Ectodermal cell (in vitro differentiated cells): ENCODE measurements around the gene SUMO1. TPM values are rescaled to one million over a fixed set of nuclear protein-coding genes. Genes with fewer than 3 reads are reported as not detected.
"Not testable (repeated sequence)": the region's sequence is repeated elsewhere in the genome, so short reads cannot be mapped to it uniquely, and the experiment has no call there.

Experiments
- H3K27ac ChIP-seq: 2 replicates; pipeline ENCODE4 v1.7.0; 2013; ENCODE audit warnings: mild to moderate bottlenecking, low read depth, low read length; ENCODE audit not compliant: insufficient read depth, poor library complexity, severe bottlenecking
- H3K27me3 ChIP-seq: 2 replicates; pipeline ENCODE4 v1.7.0; 2013; ENCODE audit warnings: mild to moderate bottlenecking, low read length; ENCODE audit not compliant: insufficient read depth, control insufficient read depth, poor library complexity, severe bottlenecking
- H3K36me3 ChIP-seq: one replicate; pipeline ENCODE4 v1.7.0; 2013; ENCODE audit warnings: low read length; ENCODE audit not compliant: control insufficient read depth, insufficient read depth
- H3K4me1 ChIP-seq: one replicate; pipeline ENCODE4 v1.7.0; 2013; ENCODE audit warnings: low read length; ENCODE audit not compliant: control insufficient read depth, insufficient read depth
- H3K4me3 ChIP-seq: 2 replicates; pipeline ENCODE4 v1.7.0; 2013; ENCODE audit warnings: low read depth, low read length, control low read depth; ENCODE audit not compliant: insufficient read depth
- H3K9me3 ChIP-seq: 2 replicates; pipeline ENCODE4 v1.7.0; 2013; ENCODE audit warnings: mild to moderate bottlenecking, low read length, moderate library complexity; ENCODE audit not compliant: control insufficient read depth
- WGBS, 2 experiments: methylation state at CpG; one replicate each; pipeline ENCODE4 v1.1.7; 2013; ENCODE audit warnings: missing lambda C conversion rate in 2 of 2; 5-methylcytosine and 5-hydroxymethylcytosine counted together
- polyA plus RNA-seq, 4 experiments: library from polyadenylated mRNA; stranded (reverse); fragments of 50-300 nt; gene quantifications; one replicate each; pipeline ENCODE4 v1.2.3, GENCODE V29; 2013

SUMO1 gene
- polyA plus RNA-seq (2013, experiment 1 of 4), result 183 TPM
- 194 TPM for polyA plus RNA-seq (2013, experiment 2 of 4)
- 144 TPM for polyA plus RNA-seq (2013, experiment 3 of 4)
- polyA plus RNA-seq (2013, experiment 4 of 4), result 160 TPM

GRCh38 chr2:202238234-202239197 lies at the start of gene SUMO1:
Gene SUMO1, minus strand, starts transcription at chr2:202238597. Its CDS starts 146 bp downstream, at chr2:202238451.
- Histone ChIP-seq H3K9me3 (no peaks in the 10 kb centered on the region), H3K36me3 (no peaks in the 10 kb centered on the region), H3K4me1 (peaks cover 5% of the 10 kb centered on the region), H3K27me3 (no peaks in the 10 kb centered on the region), H3K27ac (peak within 1 kb of the TSS; percentile 90), H3K4me3 (peak within 1 kb of the TSS; percentile 97)
- WGBS, 2 experiments, result 9% methylated on average over 51 to 54 of the region's 54 CpGs

- no peaks in the 10 kb centered on the region for H3K9me3 ChIP-seq
- no peak overlapping the region for H3K4me3 ChIP-seq
- peaks cover 53% of the 10 kb centered on the region for H3K36me3 ChIP-seq
- no peak overlapping the region for H3K27ac ChIP-seq
- no peaks in the 10 kb centered on the region for H3K4me1 ChIP-seq
- H3K27me3 ChIP-seq, result no peaks in the 10 kb centered on the region
These were observed 48.2 kb upstream of the SUMO1 start for GRCh38 chr2:202286595-202286994.

- WGBS, 2 experiments, result 80 to 94% methylated on average over 1 of the region's 1 CpG
- no peaks in the 10 kb centered on the region for H3K9me3 ChIP-seq
- no peak overlapping the region for H3K4me3 ChIP-seq
- H3K27ac ChIP-seq, result no peak overlapping the region
- no peaks in the 10 kb centered on the region for H3K4me1 ChIP-seq
- peaks cover 32% of the 10 kb centered on the region for H3K36me3 ChIP-seq
- H3K27me3 ChIP-seq, result no peaks in the 10 kb centered on the region
These were observed 40.5 kb upstream of the SUMO1 start for GRCh38 chr2:202278944-202279343.

- no peak overlapping the region for H3K4me3 ChIP-seq
- WGBS, 2 experiments, result 90 to 97% methylated on average over 6 of the region's 6 CpGs
- H3K27ac ChIP-seq, result peak overlapping the region; percentile 26
- no peaks in the 10 kb centered on the region for H3K27me3 ChIP-seq
- H3K36me3 ChIP-seq, result peaks cover 32% of the 10 kb centered on the region
- H3K4me1 ChIP-seq, result no peaks in the 10 kb centered on the region
- H3K9me3 ChIP-seq, result no peaks in the 10 kb centered on the region
These were observed 39.8 kb upstream of the SUMO1 start for GRCh38 chr2:202278036-202278760.

- peaks cover 23% of the 10 kb centered on the region for H3K36me3 ChIP-seq
- H3K4me3 ChIP-seq, H3K9me3 ChIP-seq, H3K4me1 ChIP-seq, H3K27me3 ChIP-seq, H3K27ac ChIP-seq: not testable (repeated sequence)
- WGBS, 2 experiments, result 94 to 96% methylated on average over 11 of the region's 11 CpGs
These were observed 37.8 kb upstream of the SUMO1 start for GRCh38 chr2:202276078-202276720.

- peaks cover 2% of the 10 kb centered on the region for H3K36me3 ChIP-seq
- 89 to 95% methylated on average over 3 of the region's 3 CpGs for WGBS, 2 experiments
- H3K9me3 ChIP-seq, result no peaks in the 10 kb centered on the region
- H3K4me3 ChIP-seq, result no peak overlapping the region
- no peak overlapping the region for H3K27ac ChIP-seq
- H3K4me1 ChIP-seq, result no peaks in the 10 kb centered on the region
- H3K27me3 ChIP-seq, result no peaks in the 10 kb centered on the region
These were observed 32.1 kb upstream of the SUMO1 start for GRCh38 chr2:202270487-202270886.

- no peaks in the 10 kb centered on the region for H3K4me1 ChIP-seq
- H3K9me3 ChIP-seq, result no peaks in the 10 kb centered on the region
- 93% methylated on average over 9 of the region's 9 CpGs for WGBS, 2 experiments
These were observed 31.2 kb upstream of the SUMO1 start for GRCh38 chr2:202269585-202269984.

GRCh38 chr2:202267495-202267894 lies 29.1 kb upstream of the SUMO1 start:
- Histone ChIP-seq H3K9me3 (no peaks in the 10 kb centered on the region), H3K27ac (no peak overlapping the region), H3K27me3 (no peaks in the 10 kb centered on the region), H3K4me1 (no peaks in the 10 kb centered on the region), H3K36me3 (no peaks in the 10 kb centered on the region), H3K4me3 (peak overlapping the region; percentile 68)
- 38 to 44% methylated on average over 9 of the region's 9 CpGs for WGBS, 2 experiments

More at GRCh38 chr2:202269585-202269984, 31.2 kb upstream of the SUMO1 start:
- Histone ChIP-seq H3K36me3 (no peaks in the 10 kb centered on the region), H3K27me3 (no peaks in the 10 kb centered on the region), H3K27ac (no peak overlapping the region), H3K4me3 (no peak overlapping the region)

GRCh38 chr2:202265467-202266277 lies 27.3 kb upstream of the SUMO1 start, which contains the start of gene NOP58:
Gene NOP58, plus strand, starts transcription at chr2:202265763. Its CDS starts 179 bp downstream, at chr2:202265942.
- 1% methylated on average over 54 of the region's 54 CpGs for WGBS, 2 experiments
- H3K27ac ChIP-seq, result peak within 1 kb of the TSS; percentile 87

More at GRCh38 chr2:202265467-202266277, 27.3 kb upstream of the SUMO1 start, which contains the start of gene NOP58:
- H3K36me3 ChIP-seq, result no peaks in the 10 kb centered on the region
- peak within 1 kb of the TSS; percentile 68 for H3K4me3 ChIP-seq
- no peaks in the 10 kb centered on the region for H3K27me3 ChIP-seq
- H3K9me3 ChIP-seq, result no peaks in the 10 kb centered on the region
- H3K4me1 ChIP-seq, result no peaks in the 10 kb centered on the region
